ENCODE results near the gene PTPRG. TPM values are rescaled to one million over a fixed set of nuclear protein-coding genes. Genes with fewer than 3 reads are reported as not detected.
A peak's percentile ranks its signal among the peaks of the same experiment; 100 is the strongest.

Gene PTPRG
- polyA plus RNA-seq, 3 donors = 78.2 to 84.6 (median 83.3) TPM

GRCh38 chr3:62049033-62049432 lies 487.7 kb downstream of the PTPRG start:
- no peak for DNase-seq

GRCh38 chr3:62051506-62051905 lies 490.1 kb downstream of the PTPRG start:
- DNase-seq = no peak

DNA sequence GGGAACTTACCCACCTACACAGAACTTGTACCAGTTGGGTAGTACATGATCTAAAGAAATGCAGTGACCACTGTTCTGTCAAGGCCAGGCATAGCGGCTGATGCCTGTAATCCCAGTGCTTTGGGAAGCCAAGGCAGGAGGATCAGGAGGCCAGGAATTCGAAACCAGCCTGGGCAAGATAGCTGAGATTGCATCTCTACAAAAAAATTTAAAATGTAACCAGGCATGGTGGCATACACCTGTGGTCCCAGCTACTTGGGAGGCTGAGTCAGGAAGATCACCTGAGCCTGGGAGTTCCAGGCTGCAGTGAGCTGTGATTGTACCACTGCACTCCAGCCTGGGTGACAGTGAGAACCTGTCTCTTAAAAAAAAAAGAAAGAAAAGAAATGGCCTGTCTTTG lies 491.0 kb downstream of the PTPRG start:
- no peak for DNase-seq

DNA sequence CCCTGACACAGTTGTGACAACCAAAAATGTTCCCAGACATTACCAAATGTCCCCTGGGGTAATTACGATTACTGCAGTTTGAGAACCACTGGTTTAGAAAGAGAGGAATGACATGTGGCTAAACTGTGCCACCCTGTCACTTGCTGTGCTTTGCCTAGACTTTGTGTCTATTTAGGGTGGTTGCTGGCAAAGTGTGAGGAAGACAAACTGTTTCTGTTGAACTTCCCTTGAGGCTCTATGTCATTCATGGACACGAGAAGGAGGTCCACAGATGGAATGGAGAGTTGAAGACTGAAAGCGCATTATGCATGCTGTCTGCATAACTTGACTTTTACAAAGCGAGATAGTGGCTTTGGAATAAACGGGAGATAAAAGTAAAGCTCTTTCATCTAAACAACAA lies 495.3 kb downstream of the PTPRG start:
- no peak for DNase-seq

GRCh38 chr3:62057339-62058047 lies 496.1 kb downstream of the PTPRG start:
- DNase-seq = no peak

DNA sequence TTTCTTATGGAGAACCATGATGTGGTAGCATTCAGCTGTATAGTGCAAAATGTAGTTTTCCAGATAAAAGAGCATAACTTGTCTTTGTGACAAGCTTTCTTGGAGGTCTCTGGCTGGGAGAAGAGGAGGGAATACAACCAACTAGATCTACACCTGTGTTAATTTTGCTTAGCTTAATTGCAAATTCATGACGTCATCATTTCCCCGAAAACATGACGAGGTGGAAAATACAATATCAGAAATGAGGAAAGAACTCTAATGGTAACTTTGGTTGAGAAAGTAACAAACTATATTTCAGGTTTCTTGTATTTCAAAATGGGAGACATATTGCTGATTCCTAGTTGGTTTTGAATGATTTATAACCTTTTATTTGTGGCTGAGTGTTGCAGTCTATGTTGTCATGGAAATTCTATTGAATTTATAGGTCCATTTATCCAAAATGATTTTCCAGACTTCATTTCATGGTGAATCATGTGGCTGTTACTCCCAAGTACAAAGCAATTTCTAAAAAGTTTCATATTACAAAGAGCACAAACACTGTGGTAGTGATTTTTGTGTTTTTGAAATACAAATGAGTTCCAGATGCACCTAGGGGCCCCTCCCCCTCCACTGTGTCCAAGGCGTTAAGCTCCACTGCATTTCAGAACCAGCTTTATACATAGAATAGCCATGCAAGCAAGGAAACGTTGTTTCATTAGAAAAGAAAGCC lies 504.8 kb downstream of the PTPRG start:
- no peak for DNase-seq

DNA sequence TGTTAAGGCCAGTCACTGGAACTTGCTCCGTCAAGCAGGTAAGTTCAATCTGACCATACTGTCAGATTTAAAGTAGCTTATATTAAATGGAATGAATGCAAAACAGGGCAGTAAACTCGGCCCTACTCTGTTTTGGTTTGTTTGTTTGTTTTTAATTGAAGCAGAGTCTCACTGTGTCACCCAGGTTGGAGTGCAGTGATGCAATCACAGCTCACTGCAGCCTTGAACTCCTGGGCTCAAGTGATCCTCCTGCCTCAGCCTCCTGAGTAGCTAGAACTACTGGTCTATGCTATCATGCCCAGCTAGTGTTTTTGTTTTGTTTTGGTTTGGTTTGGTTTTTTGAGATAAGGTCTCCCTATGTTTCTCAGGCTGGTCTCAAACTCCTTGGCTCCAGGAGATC lies 507.0 kb downstream of the PTPRG start:
- DNase-seq = no peak

DNA sequence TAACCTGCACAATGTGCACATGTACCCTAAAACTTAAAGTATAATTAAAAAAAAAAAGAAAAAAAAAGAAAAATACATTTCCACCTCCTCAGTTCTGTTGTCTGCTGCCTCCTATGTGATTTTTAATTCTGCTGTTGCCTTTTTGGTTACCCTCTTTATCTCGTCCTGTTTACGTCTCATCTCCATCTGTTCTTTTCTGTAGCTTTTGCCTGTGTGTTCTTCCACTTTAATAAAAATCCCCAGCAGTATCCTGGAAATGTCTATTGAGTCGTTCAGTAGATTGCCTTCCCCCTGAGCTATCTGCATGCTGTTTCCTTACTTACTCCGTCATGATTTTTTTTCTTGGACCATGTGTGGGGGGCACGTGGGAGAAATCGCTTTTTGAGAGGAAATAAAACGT lies 509.5 kb downstream of the PTPRG start:
- DNase-seq = no peak

- DNase-seq = no peak
Observed at GRCh38 chr3:62073038-62073437, 511.7 kb downstream of the PTPRG start.

GRCh38 chr3:62084558-62084957 lies 523.2 kb downstream of the PTPRG start:
- peak; percentile 22 for DNase-seq

GRCh38 chr3:62088472-62089104 lies 527.2 kb downstream of the PTPRG start:
- DNase-seq = no peak

GRCh38 chr3:62090066-62090465 lies 528.7 kb downstream of the PTPRG start:
- no peak for DNase-seq

GRCh38 chr3:62090519-62090918 lies 529.1 kb downstream of the PTPRG start:
- DNase-seq = no peak

GRCh38 chr3:62093025-62093424 lies 531.7 kb downstream of the PTPRG start:
- no peak for DNase-seq

GRCh38 chr3:62094461-62094860 lies 533.1 kb downstream of the PTPRG start:
- DNase-seq = no peak

- no peak for DNase-seq
Observed at GRCh38 chr3:62095080-62095479, 533.7 kb downstream of the PTPRG start.

- DNase-seq = no peak
Observed at GRCh38 chr3:62095756-62096155, 534.4 kb downstream of the PTPRG start.

DNA sequence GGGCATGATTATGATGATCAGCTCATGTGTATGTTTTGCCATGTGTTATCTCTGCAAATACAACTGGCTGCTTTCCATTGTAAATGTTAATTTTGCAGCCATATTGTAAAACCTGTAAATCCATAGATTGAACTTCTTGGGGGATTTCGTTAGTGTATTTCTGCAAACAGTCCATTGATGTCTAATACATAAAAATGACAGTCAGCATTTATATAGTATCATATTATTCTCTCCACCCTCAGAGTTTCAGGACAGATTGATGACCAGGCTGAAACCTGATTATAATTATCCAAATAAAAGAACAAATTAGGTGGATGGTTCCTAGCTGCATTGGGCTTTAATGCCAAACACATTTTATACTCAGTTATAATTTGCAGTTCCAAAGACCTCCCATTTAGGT lies 535.1 kb downstream of the PTPRG start:
- no peak for DNase-seq

- no peak for DNase-seq
Observed at GRCh38 chr3:62097121-62097520, 535.8 kb downstream of the PTPRG start.

- DNase-seq = no peak
Observed at GRCh38 chr3:62098646-62099365, 537.4 kb downstream of the PTPRG start.

DNA sequence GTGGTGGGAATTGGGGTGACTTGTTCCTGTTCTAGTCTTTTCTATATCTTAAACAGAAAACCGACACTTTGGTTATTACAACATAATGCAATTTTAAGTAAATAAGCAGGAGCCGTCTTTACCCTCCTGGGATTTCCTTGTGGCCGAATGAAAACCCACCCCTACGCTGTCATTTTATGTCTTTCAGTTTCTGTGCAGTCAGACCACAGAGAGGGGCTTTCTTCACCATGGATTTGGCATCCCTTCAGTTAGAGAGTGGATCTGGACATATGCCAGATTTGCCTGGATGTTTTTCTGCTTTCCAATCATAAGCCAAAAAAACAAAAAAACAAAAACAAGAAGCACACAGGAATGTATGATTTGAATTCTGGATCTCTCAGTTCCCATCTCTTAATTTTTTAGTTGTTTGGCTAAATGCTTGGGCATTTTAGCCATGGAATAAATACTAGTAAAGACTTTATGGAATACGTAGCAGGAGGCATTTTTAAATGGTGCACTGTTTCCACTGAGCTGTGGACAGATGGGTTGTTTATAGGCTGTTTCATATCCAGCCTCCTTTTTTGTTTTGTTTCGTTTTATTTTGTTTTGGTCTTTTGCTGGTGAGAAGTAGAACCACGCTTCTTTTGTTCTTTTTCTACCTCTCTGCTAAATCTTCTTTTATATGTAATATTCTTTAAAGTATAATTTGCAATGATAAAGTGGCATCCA lies 539.1 kb downstream of the PTPRG start:
- DNase-seq = no peak

- no peak for DNase-seq
Observed at GRCh38 chr3:62101488-62101887, 540.1 kb downstream of the PTPRG start.
